Keratinocyte (primary cell): ENCODE data around the gene ATPAF1. TPM values are rescaled to one million over a fixed set of nuclear protein-coding genes. Genes with fewer than 3 reads are reported as not detected.

Source experiments
- DNase-seq: peaks from one replicate; pipeline ENCODE4 v3.0.0-alpha.2; 2011; ENCODE audit warnings: low read depth, missing footprints, low spot score
- FAIRE-seq: peaks from 2 replicates; lab custom pipeline; 2011; peaks lifted over from hg19 to GRCh38; lab: Jason Lieb, UNC
- H2AFZ ChIP-seq: 2 replicates; pipeline ENCODE4 v1.6.0; 2012; ENCODE audit warnings: low read length, control low read depth, inconsistent platforms; ENCODE audit not compliant: control insufficient read depth
- H3K27ac ChIP-seq: 2 replicates; pipeline ENCODE4 v1.5.1; 2011; ENCODE audit warnings: low read length; ENCODE audit not compliant: control insufficient read depth, insufficient read depth
- H3K27me3 ChIP-seq: 3 replicates; pipeline ENCODE4 v1.6.0; 2011; ENCODE audit warnings: low read length; ENCODE audit not compliant: control insufficient read depth, insufficient read depth; ENCODE audit errors: extremely low read depth
- H3K36me3 ChIP-seq, 2 experiments: 2 replicates in 1 of 2; 3 replicates in 1 of 2; pipeline ENCODE4 v1.5.1; 2011; ENCODE audit warnings: low read length in 2 of 2, mild to moderate bottlenecking in 1 of 2; ENCODE audit not compliant: control insufficient read depth in 2 of 2, insufficient read depth in 2 of 2; ENCODE audit errors: extremely low read depth in 1 of 2
- H3K4me1 ChIP-seq: 3 replicates; pipeline ENCODE4 v1.5.1; 2011; ENCODE audit warnings: low read length; ENCODE audit not compliant: control insufficient read depth, insufficient read depth; ENCODE audit errors: extremely low read depth
- H3K4me2 ChIP-seq: 3 replicates; pipeline ENCODE4 v1.6.0; 2011; ENCODE audit warnings: low read depth, low read length; ENCODE audit not compliant: control insufficient read depth, insufficient read depth; ENCODE audit errors: extremely low read depth
- H3K4me3 ChIP-seq, 3 experiments: fragments of 200-600 bp in 1 of 3; sonication (generic) in 1 of 3; 2 replicates in 2 of 3; 3 replicates in 1 of 3; pipeline ENCODE4 v1.5.1; 2011 to 2016; ENCODE audit warnings: low read length in 3 of 3, mild to moderate bottlenecking in 3 of 3, control low read depth in 2 of 3, inconsistent platforms in 1 of 3, low read depth in 1 of 3, mixed read lengths in 1 of 3, mixed run types in 1 of 3, moderate library complexity in 1 of 3; ENCODE audit not compliant: control insufficient read depth in 2 of 3, insufficient read depth in 2 of 3; ENCODE audit errors: extremely low read depth in 1 of 3
- H3K79me2 ChIP-seq: 2 replicates; pipeline ENCODE4 v1.6.0; 2012; ENCODE audit warnings: low read length; ENCODE audit not compliant: control insufficient read depth, insufficient read depth
- H3K9ac ChIP-seq: 3 replicates; pipeline ENCODE4 v1.6.0; 2011; ENCODE audit warnings: low read length; ENCODE audit not compliant: control insufficient read depth, insufficient read depth; ENCODE audit errors: extremely low read depth
- H3K9me1 ChIP-seq: 3 replicates; pipeline ENCODE4 v1.6.0; 2011; ENCODE audit warnings: low read length; ENCODE audit not compliant: control insufficient read depth, insufficient read depth; ENCODE audit errors: extremely low read depth
- H3K9me3 ChIP-seq: 2 replicates; pipeline ENCODE4 v1.5.1; 2012; ENCODE audit warnings: low read depth, low read length; ENCODE audit not compliant: control insufficient read depth
- H4K20me1 ChIP-seq: 3 replicates; pipeline ENCODE4 v1.6.0; 2011; ENCODE audit warnings: low read length; ENCODE audit not compliant: control insufficient read depth, insufficient read depth; ENCODE audit errors: extremely low read depth
- EZH2 ChIP-seq: IDR thresholded peaks from one replicate; pipeline ENCODE4 v1.6.1; 2012; ENCODE audit warnings: inconsistent platforms, mild to moderate bottlenecking, low read length, moderate library complexity
- dilution Hi-C: fragments of 300-500 bp; cut with MboI; formaldehyde crosslinking; loops from one replicate; pipeline ENCODE4 v1.7.0; 2020; ENCODE audit warnings: low sequenced_read_pairs; ENCODE audit not compliant: extremely low pct_ligation_motif_present
- polyA plus RNA-seq, 5 experiments: library from polyadenylated mRNA; depleted of rRNA in 3 of 5; stranded (reverse) in 3 of 5; stranded (forward) in 1 of 5; unstranded in 1 of 5; fragments of >200 nt; gene quantifications; 1 replicate in 1 of 5; 2 replicates in 3 of 5; 3 replicates in 1 of 5; pipeline versions ENCODE4 v1.2.1 to v1.2.3, GENCODE V29; 2011 to 2012; ENCODE audit warnings: missing spikeins in 2 of 5, low read depth in 1 of 5, low replicate concordance in 1 of 5
- TF ChIP-seq, protein P1 (sequence below), 3 experiments: IDR thresholded peaks in 1 of 3; conservative IDR thresholded peaks in 1 of 3; optimal IDR thresholded peaks in 1 of 3; 2 replicates in 2 of 3; 3 replicates in 1 of 3; pipeline versions ENCODE3 to v1.5.1; 2011; ENCODE audit warnings: low read length in 3 of 3, mild to moderate bottlenecking in 3 of 3, moderate library complexity in 2 of 3, control low read depth in 1 of 3, inconsistent platforms in 1 of 3; ENCODE audit not compliant: insufficient read depth in 2 of 3; ENCODE audit errors: extremely low read depth in 1 of 3

The ATPAF1 gene
- polyA plus RNA-seq, 1 donor (not counting 4 experiments of a cell fraction or from before 2014, with no cell fraction given) = 55.6 TPM

DNA sequence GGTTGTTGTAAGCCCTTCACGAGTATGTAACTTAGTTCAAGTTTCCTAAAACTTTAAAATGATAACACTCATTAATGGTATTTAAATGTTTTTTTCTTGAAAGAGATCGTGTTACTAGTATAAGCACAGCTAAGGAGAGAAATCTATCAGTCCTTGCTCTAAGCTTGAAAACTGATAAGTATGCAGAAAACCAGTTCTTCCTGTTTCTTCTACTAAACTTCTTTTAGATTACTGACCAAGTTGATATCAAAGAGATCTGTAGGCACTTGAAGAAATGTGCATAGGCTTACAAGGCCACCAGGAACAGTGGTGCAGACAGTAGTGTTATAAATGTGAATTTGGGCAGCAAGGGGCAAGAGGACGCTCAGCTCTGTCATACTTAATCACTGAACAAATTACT lies 46.8 kb upstream of the ATPAF1 start:
- no peaks in the 10 kb centered on the region for H3K9me1 ChIP-seq
- no peak for TF ChIP-seq EZH2
- TF ChIP-seq, protein P1, sequence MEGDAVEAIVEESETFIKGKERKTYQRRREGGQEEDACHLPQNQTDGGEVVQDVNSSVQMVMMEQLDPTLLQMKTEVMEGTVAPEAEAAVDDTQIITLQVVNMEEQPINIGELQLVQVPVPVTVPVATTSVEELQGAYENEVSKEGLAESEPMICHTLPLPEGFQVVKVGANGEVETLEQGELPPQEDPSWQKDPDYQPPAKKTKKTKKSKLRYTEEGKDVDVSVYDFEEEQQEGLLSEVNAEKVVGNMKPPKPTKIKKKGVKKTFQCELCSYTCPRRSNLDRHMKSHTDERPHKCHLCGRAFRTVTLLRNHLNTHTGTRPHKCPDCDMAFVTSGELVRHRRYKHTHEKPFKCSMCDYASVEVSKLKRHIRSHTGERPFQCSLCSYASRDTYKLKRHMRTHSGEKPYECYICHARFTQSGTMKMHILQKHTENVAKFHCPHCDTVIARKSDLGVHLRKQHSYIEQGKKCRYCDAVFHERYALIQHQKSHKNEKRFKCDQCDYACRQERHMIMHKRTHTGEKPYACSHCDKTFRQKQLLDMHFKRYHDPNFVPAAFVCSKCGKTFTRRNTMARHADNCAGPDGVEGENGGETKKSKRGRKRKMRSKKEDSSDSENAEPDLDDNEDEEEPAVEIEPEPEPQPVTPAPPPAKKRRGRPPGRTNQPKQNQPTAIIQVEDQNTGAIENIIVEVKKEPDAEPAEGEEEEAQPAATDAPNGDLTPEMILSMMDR (optimal IDR thresholded peaks at IDR 0.05 in 1 of 3, IDR thresholded peaks at IDR 0.05 in 1 of 3, conservative IDR thresholded peaks at IDR 0.05 in 1 of 3; ENCODE audit: extremely low read depth in 1 of 3, insufficient read depth in 2 of 3, low read length in 3 of 3) = no peak
- H3K79me2 ChIP-seq = peaks cover 40% of the 10 kb centered on the region
- H4K20me1 ChIP-seq = no peaks in the 10 kb centered on the region
- H3K27me3 ChIP-seq = no peaks in the 10 kb centered on the region
- DNase-seq (no peak), FAIRE-seq (no peak)
- H3K9me3 ChIP-seq = no peaks in the 10 kb centered on the region
- H2AFZ ChIP-seq = no peak overlapping the region
- H3K9ac ChIP-seq = no peak overlapping the region
- H3K4me2 ChIP-seq = no peak overlapping the region
- dilution Hi-C loops = no loop called here
- H3K4me3 ChIP-seq = no peak overlapping the region
- no peak overlapping the region for H3K27ac ChIP-seq
- peaks cover 22% of the 10 kb centered on the region for H3K4me1 ChIP-seq
- peaks cover 14 to 18% of the 10 kb centered on the region in 2 experiments for H3K36me3 ChIP-seq

DNA sequence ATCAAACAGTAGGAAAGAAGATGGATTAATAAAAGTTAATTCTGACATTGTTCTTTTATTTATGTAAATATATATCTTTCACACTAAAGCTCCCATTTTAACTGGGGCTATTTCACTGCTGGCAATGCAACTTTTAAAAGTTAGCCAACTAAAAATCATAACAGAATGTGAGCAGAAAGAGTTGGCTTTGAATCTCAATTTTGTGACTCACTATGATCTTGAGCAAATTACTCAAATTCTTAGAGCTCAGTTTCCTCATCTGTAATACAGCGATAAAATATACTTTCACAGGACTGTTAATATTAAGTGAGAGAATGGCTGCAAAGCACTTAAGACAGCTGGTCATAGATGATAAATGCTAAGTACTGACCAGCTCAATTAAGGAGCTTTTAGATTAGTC lies 40.0 kb upstream of the ATPAF1 start:
- Histone ChIP-seq H3K4me1 (no peaks in the 10 kb centered on the region), H3K27ac (no peak overlapping the region), H3K4me2 (no peak overlapping the region), H4K20me1 (no peaks in the 10 kb centered on the region), H3K9ac (no peak overlapping the region), H3K9me3 (no peaks in the 10 kb centered on the region), H3K36me3 (peaks cover 9 to 43% of the 10 kb centered on the region in 2 experiments), H2AFZ (no peak overlapping the region), H3K9me1 (no peaks in the 10 kb centered on the region), H3K27me3 (no peaks in the 10 kb centered on the region), H3K79me2 (peaks cover 10% of the 10 kb centered on the region), H3K4me3 (no peak overlapping the region)
- DNase-seq = no peak
- dilution Hi-C loops = no loop called here
- TF ChIP-seq EZH2 = no peak
- TF ChIP-seq, protein P1 (optimal IDR thresholded peaks at IDR 0.05 in 1 of 3, IDR thresholded peaks at IDR 0.05 in 1 of 3, conservative IDR thresholded peaks at IDR 0.05 in 1 of 3; ENCODE audit: extremely low read depth in 1 of 3, insufficient read depth in 2 of 3, low read length in 3 of 3) = no peak
- FAIRE-seq = no peak
